HUES48 (cell line): ENCODE results near the gene ING3.
"Not testable (repeated sequence)": the region's sequence is repeated elsewhere in the genome, so short reads cannot be mapped to it uniquely, and the experiment has no call there.

Source experiments
- H3K27ac ChIP-seq: one replicate; pipeline ENCODE4 v1.7.0; 2013; ENCODE audit warnings: low read depth, low read length, inconsistent platforms
- H3K27me3 ChIP-seq: 2 replicates; pipeline ENCODE4 v1.6.1; 2013; ENCODE audit warnings: mild to moderate bottlenecking, low read length; ENCODE audit not compliant: control insufficient read depth, insufficient read depth
- H3K36me3 ChIP-seq: 2 replicates; pipeline ENCODE4 v1.6.1; 2013; ENCODE audit warnings: low read length; ENCODE audit not compliant: control insufficient read depth, insufficient read depth
- H3K4me1 ChIP-seq: 2 replicates; pipeline ENCODE4 v1.6.1; 2013; ENCODE audit warnings: mild to moderate bottlenecking, low read length; ENCODE audit not compliant: control insufficient read depth, insufficient read depth
- H3K4me3 ChIP-seq: 2 replicates; pipeline ENCODE4 v1.5.1; 2013; ENCODE audit warnings: mild to moderate bottlenecking, low read depth, low read length
- H3K9ac ChIP-seq: 2 replicates; pipeline ENCODE4 v1.6.1; 2013; ENCODE audit warnings: mild to moderate bottlenecking, low read depth, low read length, moderate library complexity
- H3K9me3 ChIP-seq: 2 replicates; pipeline ENCODE4 v1.6.1; 2013; ENCODE audit warnings: low read length; ENCODE audit not compliant: control insufficient read depth, insufficient read depth

The ING3 gene

DNA sequence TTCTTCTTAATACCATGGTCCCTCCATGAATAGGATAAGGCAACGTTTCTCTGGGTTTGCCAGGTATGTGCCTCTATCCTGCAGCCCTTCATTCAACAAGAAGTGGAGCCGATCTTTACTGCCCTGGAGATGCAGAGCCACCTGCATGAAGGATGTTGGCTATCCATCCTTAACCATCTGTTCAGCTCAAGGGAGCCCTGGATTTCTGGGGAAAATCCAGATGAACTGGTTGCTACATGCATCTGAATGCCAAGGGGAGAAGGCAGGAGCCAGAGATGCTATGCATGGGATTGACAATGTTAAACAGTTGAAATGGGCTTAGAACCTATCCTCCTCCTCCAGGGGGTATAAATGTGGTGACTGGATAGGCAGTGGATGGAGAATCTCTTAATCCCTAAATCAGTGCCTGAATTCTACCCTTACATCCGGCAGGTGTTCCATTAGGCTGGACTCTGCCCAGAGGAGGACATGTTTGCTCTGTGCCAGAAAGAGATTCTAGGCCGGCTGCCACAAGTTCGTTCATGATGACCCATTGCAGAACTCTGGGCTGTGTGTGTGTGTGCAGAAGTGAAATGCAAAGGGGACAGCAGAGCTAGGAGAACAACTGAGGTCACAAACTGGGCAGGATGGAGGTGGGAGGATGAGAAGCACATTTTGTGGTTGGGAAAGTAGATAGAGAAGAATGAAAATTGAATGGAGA, 53.6 kb downstream of the ING3 start:
- Histone ChIP-seq H3K4me1 (peaks cover 11% of the 10 kb centered on the region; the same call in 1 of the 2 replicates), H3K36me3 (no peaks in the 10 kb centered on the region), H3K9ac (no peak overlapping the region), H3K27me3 (no peaks in the 10 kb centered on the region), H3K9me3 (no peaks in the 10 kb centered on the region), H3K4me3 (no peak overlapping the region), H3K27ac (no peak overlapping the region)

DNA sequence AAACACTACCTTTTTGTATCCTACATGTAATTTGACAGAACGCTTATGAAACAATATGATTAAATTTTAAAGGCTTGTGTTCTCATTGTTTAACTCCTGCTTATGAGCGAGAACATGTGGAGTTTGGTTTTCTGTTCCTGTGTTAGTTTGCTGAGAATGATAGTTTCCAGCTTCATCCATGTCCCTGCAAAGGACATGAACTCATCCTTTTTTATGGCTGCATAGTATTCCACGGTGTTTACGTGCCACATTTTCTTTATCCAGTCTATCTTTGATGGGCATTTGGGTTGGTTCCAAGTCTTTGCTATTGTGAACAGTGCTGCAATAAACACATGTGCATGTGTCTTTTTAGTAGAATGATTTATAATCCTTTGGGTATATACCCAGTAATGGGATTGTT, 54.5 kb downstream of the ING3 start:
- H3K9ac ChIP-seq, H3K27me3 ChIP-seq, H3K27ac ChIP-seq, H3K4me3 ChIP-seq, H3K9me3 ChIP-seq, H3K36me3 ChIP-seq: not testable (repeated sequence)
- peaks cover 11% of the 10 kb centered on the region; the same call in 1 of the 2 replicates for H3K4me1 ChIP-seq

DNA sequence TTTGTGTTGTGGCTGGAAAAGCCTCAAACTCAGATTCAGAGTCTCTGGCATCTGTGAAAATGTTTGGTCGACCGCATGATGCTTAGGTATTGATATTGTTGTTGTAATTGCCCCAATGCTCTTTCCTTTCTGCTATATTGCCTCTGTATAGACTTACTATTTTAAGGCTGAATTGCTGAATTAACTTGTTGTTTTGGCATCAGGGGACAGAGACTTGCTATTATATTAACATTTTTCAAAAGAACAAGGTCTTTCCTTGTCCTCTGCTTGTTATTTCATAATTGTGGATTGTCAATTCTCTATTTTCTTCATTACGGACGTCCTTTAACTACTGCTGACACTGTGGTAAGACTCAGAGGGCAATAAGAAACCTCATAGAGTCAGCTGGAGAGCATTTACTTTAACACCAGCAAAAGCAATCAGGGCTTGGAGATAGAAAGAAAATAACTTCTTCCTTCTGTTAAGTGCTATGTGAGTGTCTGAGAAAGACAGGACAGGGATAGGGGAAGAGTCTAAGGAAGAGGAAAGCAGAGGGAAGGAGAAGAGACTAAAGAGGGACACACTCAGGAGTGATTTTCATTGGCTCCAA, 55.5 kb downstream of the ING3 start:
- Histone ChIP-seq H3K27me3 (no peaks in the 10 kb centered on the region), H3K36me3 (no peaks in the 10 kb centered on the region), H3K4me1 (peaks cover 11% of the 10 kb centered on the region; the same call in 1 of the 2 replicates), H3K27ac (no peak overlapping the region), H3K4me3 (no peak overlapping the region), H3K9ac (no peak overlapping the region), H3K9me3 (no peaks in the 10 kb centered on the region)

DNA sequence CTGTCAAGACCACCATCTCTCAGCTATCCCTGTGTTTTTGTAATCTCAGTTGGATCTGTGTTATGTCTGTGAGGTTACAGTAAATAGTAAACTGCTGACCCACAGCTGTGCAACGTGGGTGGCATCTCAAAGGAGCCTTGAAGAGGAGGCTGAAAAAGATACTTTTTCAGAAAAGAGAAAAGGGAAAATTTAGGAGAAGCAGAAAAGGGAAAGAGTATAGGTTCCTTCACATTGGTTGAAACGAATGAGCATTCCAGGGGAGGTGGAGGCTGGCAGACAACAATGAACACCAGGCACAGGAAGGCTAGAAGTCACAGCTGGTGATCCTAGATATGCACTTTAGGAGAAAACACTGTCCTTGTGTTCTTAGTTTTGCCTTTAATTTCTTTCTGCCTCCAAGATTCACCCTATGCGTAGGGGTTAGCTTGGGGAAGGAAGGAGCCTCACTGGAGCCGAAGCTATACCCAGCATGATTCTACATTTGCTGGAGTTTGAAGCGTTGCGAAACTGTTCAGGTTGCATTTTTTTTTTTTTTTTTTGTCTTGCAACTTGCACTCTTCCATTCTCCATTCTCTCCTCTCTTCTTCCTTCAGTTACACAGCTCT, 56.2 kb downstream of the ING3 start:
- Histone ChIP-seq H3K9ac (no peak overlapping the region), H3K27ac (no peak overlapping the region), H3K9me3 (no peaks in the 10 kb centered on the region), H3K36me3 (no peaks in the 10 kb centered on the region), H3K4me3 (no peak overlapping the region), H3K4me1 (peaks cover 11% of the 10 kb centered on the region; the same call in 1 of the 2 replicates), H3K27me3 (no peaks in the 10 kb centered on the region)

DNA sequence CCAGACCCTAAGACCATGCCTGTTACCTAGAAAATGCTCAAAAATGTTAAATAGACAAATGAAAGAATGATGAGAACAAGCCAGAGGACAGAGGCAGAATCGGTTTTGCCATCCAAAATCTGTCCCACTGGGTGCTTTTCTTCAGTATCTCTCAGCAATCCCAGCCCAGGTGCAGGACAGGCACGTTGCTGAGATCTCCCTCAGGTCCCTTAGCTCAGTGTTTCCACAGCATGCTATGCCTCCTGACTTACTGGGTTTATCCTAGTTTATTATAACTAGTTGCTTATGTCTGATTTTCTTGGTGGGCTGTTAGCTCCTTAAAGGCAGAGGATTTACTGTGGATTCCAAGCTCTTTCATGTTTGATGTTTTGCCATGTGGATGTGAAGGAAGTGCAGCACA, 58.2 kb downstream of the ING3 start:
- Histone ChIP-seq H3K27ac (no peak overlapping the region), H3K27me3 (no peaks in the 10 kb centered on the region), H3K4me1 (peaks cover 7% of the 10 kb centered on the region; the same call in 1 of the 2 replicates), H3K9me3 (no peaks in the 10 kb centered on the region), H3K4me3 (no peak overlapping the region), H3K9ac (no peak overlapping the region), H3K36me3 (no peaks in the 10 kb centered on the region)

DNA sequence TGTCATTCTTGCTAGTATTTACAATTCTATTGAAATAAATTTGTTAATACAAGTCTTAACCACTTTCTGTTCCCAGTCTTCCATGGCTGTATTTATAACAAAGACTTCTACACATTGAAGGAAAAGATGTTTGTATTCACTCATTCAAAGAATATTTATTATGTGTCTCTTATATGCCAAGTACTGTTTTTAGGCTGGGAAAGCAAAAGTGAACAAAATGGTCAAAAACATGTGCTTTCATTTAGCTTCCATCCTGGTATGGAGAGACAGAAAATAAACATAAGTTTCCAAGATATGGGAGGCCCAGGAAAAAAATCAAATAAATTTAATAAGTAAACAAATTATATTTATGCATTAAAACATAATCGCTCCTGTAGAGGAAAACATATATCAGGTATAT, 60.8 kb downstream of the ING3 start:
- Histone ChIP-seq H3K36me3 (no peaks in the 10 kb centered on the region), H3K9ac (no peak overlapping the region), H3K4me1 (peaks cover 7% of the 10 kb centered on the region; the same call in 1 of the 2 replicates), H3K27me3 (no peaks in the 10 kb centered on the region), H3K4me3 (no peak overlapping the region), H3K9me3 (no peaks in the 10 kb centered on the region), H3K27ac (no peak overlapping the region)

DNA sequence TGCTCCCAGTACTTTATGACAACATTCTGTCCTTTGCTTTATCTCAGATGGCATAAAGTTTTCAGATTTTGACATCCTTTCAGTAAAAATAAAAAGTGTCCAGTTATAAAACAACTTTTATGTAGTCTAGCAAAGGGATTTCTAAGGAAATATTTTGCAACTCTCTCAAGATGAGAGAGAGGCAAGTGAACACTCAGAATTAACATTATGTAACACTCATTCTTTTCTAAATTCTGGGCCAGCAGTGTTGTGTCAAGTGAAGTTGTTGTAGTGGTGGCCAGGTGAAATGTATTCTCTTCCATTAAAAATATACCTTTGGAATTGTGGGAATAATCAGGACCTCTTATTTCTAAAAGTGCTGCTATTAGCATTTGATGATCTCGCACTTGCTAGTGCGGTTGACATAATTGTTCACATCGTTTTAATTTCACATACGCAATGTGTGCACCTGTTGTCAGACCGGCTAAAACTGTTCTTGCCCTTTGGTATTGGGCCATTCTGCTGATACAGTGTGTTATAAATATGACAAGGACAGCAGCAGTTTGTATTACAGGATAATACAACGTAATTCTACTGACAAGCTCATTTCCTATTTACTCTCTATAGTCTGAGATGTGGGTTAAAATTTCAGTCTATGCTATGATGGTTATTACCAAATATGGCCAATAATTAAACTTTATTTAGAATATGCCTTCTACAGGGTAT, 61.7 kb downstream of the ING3 start:
- H3K27ac ChIP-seq = no peak overlapping the region
- H3K9ac ChIP-seq = no peak overlapping the region
- no peaks in the 10 kb centered on the region for H3K4me1 ChIP-seq
- no peaks in the 10 kb centered on the region for H3K9me3 ChIP-seq
- no peak overlapping the region for H3K4me3 ChIP-seq
- H3K36me3 ChIP-seq = no peaks in the 10 kb centered on the region
- H3K27me3 ChIP-seq = no peaks in the 10 kb centered on the region

DNA sequence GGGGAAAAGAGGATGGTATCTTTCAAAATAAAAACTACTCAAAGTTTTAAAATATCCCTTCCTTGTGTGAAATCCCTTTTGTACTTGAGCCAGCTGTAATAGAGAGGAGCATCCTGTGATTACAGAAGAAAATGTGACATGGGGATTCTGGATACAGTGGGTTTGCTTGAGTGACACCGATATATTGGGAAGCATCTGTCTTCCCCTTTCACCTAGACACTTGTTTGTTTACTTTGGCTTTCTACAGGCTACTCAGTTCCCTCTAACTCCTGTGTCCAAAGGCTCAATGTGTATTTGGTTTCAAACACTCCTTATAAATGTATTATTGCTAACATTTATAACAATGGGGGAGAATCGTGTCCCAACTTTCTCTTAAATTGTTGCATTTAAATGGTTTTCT, 62.3 kb downstream of the ING3 start:
- H3K9me3 ChIP-seq = no peaks in the 10 kb centered on the region
- H3K4me3 ChIP-seq = no peak overlapping the region
- H3K27me3 ChIP-seq = no peaks in the 10 kb centered on the region
- no peaks in the 10 kb centered on the region for H3K4me1 ChIP-seq
- H3K36me3 ChIP-seq = no peaks in the 10 kb centered on the region
- H3K27ac ChIP-seq = no peak overlapping the region
- no peak overlapping the region for H3K9ac ChIP-seq

DNA sequence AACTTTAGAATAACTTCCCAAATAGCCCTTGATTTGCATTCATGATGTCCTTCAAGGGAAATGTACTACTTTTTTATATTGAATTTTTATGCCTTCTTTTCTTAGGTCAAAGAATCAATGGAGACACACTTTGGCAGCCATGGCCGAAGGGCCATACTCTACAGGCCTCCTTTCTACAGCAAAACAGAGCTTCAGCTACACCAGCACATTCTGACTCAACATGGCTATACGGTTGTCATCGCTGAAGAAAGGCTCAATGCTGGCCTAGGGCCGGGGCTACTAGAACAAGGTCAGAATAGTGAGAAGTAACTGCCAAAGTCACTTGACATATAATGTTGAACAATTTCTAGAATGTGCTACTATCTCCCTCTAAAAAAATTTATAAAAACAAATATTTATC, 65.0 kb downstream of the ING3 start:
- no peaks in the 10 kb centered on the region for H3K4me1 ChIP-seq
- no peaks in the 10 kb centered on the region for H3K27me3 ChIP-seq
- no peak overlapping the region for H3K9ac ChIP-seq
- H3K9me3 ChIP-seq = no peaks in the 10 kb centered on the region
- no peak overlapping the region for H3K27ac ChIP-seq
- H3K36me3 ChIP-seq = no peaks in the 10 kb centered on the region
- no peak overlapping the region for H3K4me3 ChIP-seq

DNA sequence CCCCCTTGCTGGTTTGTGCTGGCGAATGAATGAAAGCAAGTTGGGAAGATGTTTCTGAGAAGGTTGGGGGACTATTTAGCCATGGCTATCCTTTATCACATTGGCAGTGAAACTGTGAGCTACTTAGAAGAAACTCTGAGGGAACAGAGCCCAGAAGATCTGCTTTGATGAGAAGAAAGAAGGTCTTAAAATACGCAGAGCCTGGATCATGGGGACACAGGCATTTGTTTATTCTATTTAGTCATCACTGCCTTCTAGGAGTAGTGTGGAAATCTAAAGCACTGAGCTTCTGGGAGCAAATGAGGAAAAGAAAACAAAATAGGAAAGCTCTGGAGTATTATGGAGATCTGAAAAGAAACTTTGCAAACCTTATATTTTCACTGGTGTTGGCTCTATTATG, 66.4 kb downstream of the ING3 start:
- no peak overlapping the region for H3K9ac ChIP-seq
- no peak overlapping the region for H3K4me3 ChIP-seq
- H3K27ac ChIP-seq = no peak overlapping the region
- no peaks in the 10 kb centered on the region for H3K9me3 ChIP-seq
- H3K36me3 ChIP-seq = no peaks in the 10 kb centered on the region
- H3K4me1 ChIP-seq = no peaks in the 10 kb centered on the region
- H3K27me3 ChIP-seq = no peaks in the 10 kb centered on the region

DNA sequence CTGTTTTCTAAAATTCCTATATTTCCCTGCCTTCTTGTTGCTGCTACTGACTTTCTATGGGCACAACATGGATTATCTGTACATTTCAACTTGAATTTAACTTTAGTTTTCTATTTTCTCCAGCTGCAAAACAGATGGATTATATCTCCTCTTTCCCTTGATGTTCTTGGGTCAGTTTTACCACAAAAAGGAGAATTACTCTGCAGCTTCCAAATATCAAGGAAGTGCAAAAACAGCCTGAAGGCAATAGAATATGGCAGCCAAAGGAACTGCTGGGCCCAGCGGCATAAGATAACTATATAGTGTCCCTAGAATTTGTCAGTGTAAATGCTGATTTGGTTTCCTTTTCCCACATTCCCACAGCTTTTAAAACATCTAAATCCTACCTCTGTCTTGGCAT, 67.0 kb downstream of the ING3 start:
- Histone ChIP-seq H3K9me3 (no peaks in the 10 kb centered on the region), H3K27ac (no peak overlapping the region), H3K36me3 (no peaks in the 10 kb centered on the region), H3K4me1 (no peaks in the 10 kb centered on the region), H3K4me3 (no peak overlapping the region), H3K27me3 (no peaks in the 10 kb centered on the region), H3K9ac (no peak overlapping the region)
